Measurements from ENCODE around the gene ZNF76.

The ZNF76 gene

DNA sequence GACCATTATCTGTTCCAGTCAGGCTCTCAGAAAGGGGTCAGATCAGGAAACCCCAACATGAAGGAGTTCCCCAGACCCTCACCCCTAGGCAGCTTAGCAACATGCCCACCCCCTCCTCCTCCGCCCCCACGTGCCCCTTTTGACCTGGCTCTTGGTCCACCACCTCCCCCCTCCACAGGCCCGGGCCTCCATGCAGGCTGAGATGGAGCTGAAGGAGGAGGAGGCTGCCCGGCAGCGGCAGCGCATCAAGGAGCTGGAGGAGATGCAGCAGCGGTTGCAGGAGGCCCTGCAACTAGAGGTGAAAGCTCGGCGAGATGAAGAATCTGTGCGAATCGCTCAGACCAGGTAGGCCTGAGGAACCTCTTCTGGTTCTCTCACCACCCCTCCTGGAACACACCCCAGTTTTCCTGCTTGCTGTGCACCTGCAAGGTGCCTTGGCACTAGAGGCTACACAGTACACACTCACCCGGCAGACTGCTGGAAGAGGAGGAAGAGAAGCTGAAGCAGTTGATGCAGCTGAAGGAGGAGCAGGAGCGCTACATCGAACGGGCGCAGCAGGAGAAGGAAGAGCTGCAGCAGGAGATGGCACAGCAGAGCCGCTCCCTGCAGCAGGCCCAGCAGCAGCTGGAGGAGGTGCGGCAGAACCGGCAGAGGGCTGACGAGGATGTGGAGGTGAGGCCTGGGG, 60.0 kb downstream of the ZNF76 start:
- TF ChIP-seq CREB1 (IDR thresholded peaks at IDR 0.05; ENCODE audit: low read depth) (no peak), FOXM1 (IDR thresholded peaks at IDR 0.05; ENCODE audit: borderline replicate concordance, low read depth) (no peak), RAD21 (IDR thresholded peaks at IDR 0.05; ENCODE audit: low read depth) (no peak), NFIC (IDR thresholded peaks at IDR 0.05) (no peak), TAF1 (IDR thresholded peaks at IDR 0.05; ENCODE audit: low read depth) (no peak), TCF12 (IDR thresholded peaks at IDR 0.05; ENCODE audit: low read depth) (no peak), YY1 (IDR thresholded peaks at IDR 0.05; ENCODE audit: low read depth) (no peak), CEBPB (IDR thresholded peaks at IDR 0.05) (no peak), USF1 (IDR thresholded peaks at IDR 0.05) (no peak), MAX (IDR thresholded peaks at IDR 0.05) (no peak)

GRCh38 chr6:35320031-35320410, 60.5 kb downstream of the ZNF76 start:
- TF ChIP-seq EP300 (IDR thresholded peaks at IDR 0.05; ENCODE audit: borderline replicate concordance) (no peak), YY1 (IDR thresholded peaks at IDR 0.05; ENCODE audit: low read depth) (no peak), CREB1 (IDR thresholded peaks at IDR 0.05; ENCODE audit: low read depth) (no peak), NFIC (IDR thresholded peaks at IDR 0.05) (no peak), EGR1 (IDR thresholded peaks at IDR 0.05) (no peak), TCF12 (IDR thresholded peaks at IDR 0.05; ENCODE audit: low read depth) (no peak), RAD21 (IDR thresholded peaks at IDR 0.05; ENCODE audit: low read depth) (no peak), FOXM1 (IDR thresholded peaks at IDR 0.05; ENCODE audit: borderline replicate concordance, low read depth) (no peak), TEAD4 (IDR thresholded peaks at IDR 0.05) (no peak), CEBPB (IDR thresholded peaks at IDR 0.05) (no peak), MAX (IDR thresholded peaks at IDR 0.05) (no peak), ZBTB7A (IDR thresholded peaks at IDR 0.05; ENCODE audit: low read depth) (no peak), TAF1 (IDR thresholded peaks at IDR 0.05; ENCODE audit: low read depth) (no peak), USF1 (IDR thresholded peaks at IDR 0.05) (no peak)
- TF ChIP-seq, protein P1, sequence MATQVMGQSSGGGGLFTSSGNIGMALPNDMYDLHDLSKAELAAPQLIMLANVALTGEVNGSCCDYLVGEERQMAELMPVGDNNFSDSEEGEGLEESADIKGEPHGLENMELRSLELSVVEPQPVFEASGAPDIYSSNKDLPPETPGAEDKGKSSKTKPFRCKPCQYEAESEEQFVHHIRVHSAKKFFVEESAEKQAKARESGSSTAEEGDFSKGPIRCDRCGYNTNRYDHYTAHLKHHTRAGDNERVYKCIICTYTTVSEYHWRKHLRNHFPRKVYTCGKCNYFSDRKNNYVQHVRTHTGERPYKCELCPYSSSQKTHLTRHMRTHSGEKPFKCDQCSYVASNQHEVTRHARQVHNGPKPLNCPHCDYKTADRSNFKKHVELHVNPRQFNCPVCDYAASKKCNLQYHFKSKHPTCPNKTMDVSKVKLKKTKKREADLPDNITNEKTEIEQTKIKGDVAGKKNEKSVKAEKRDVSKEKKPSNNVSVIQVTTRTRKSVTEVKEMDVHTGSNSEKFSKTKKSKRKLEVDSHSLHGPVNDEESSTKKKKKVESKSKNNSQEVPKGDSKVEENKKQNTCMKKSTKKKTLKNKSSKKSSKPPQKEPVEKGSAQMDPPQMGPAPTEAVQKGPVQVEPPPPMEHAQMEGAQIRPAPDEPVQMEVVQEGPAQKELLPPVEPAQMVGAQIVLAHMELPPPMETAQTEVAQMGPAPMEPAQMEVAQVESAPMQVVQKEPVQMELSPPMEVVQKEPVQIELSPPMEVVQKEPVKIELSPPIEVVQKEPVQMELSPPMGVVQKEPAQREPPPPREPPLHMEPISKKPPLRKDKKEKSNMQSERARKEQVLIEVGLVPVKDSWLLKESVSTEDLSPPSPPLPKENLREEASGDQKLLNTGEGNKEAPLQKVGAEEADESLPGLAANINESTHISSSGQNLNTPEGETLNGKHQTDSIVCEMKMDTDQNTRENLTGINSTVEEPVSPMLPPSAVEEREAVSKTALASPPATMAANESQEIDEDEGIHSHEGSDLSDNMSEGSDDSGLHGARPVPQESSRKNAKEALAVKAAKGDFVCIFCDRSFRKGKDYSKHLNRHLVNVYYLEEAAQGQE (IDR thresholded peaks at IDR 0.05; ENCODE audit: low read depth): no peak

GRCh38 chr6:35321091-35321490, 61.6 kb downstream of the ZNF76 start:
- no peak for TF ChIP-seq TCF12 (IDR thresholded peaks at IDR 0.05; ENCODE audit: low read depth)
- no peak for TF ChIP-seq YY1 (IDR thresholded peaks at IDR 0.05; ENCODE audit: low read depth)
- TF ChIP-seq ZBTB7A (IDR thresholded peaks at IDR 0.05; ENCODE audit: low read depth): no peak
- TF ChIP-seq USF1 (IDR thresholded peaks at IDR 0.05): no peak
- no peak for TF ChIP-seq TAF1 (IDR thresholded peaks at IDR 0.05; ENCODE audit: low read depth)
- TF ChIP-seq RAD21 (IDR thresholded peaks at IDR 0.05; ENCODE audit: low read depth): no peak
- no peak for TF ChIP-seq TEAD4 (IDR thresholded peaks at IDR 0.05)
- no peak for TF ChIP-seq FOXM1 (IDR thresholded peaks at IDR 0.05; ENCODE audit: borderline replicate concordance, low read depth)
- TF ChIP-seq MAX (IDR thresholded peaks at IDR 0.05): no peak
- TF ChIP-seq CREB1 (IDR thresholded peaks at IDR 0.05; ENCODE audit: low read depth): no peak
- TF ChIP-seq, protein P1 (IDR thresholded peaks at IDR 0.05; ENCODE audit: low read depth): no peak
- no peak for TF ChIP-seq CEBPB (IDR thresholded peaks at IDR 0.05)
- no peak for TF ChIP-seq EGR1 (IDR thresholded peaks at IDR 0.05)

- TF ChIP-seq RAD21 (IDR thresholded peaks at IDR 0.05; ENCODE audit: low read depth): peak; percentile 56; the same call in 1 of the 2 replicates
- no peak for TF ChIP-seq NFIC (IDR thresholded peaks at IDR 0.05)
- TF ChIP-seq ZBTB7A (IDR thresholded peaks at IDR 0.05; ENCODE audit: low read depth): no peak
These were observed 68.0 kb downstream of the ZNF76 start for GRCh38 chr6:35327349-35328027.
